GM12878 (cell line): ENCODE data around the gene MEGF11. TPM values are rescaled to one million over a fixed set of nuclear protein-coding genes. Genes with fewer than 3 reads are reported as not detected.

Experiments used
- ATAC-seq: fragments of 200-7000 bp; cut with Tn5 transposase; 3 replicates; pipeline ENCODE4 v1.9.1; 2020; ENCODE audit warnings: mild to moderate bottlenecking, moderate library complexity
- BruUV-seq: library from RNA; stranded (reverse); fragments of 400-500 nt; replicated peaks from 2 replicates; lab custom pipeline; 2021; lab: Mats Ljungman, UMichigan
- CTCF ChIA-PET: fragments of 300-600 bp; sonication (Branson Sonifier 250); formaldehyde crosslinking; extraction: SDS; loops from one replicate; lab custom pipeline; 2021; ENCODE audit warnings: inconsistent platforms; lab: Yijun Ruan, JAX
- POLR2A ChIA-PET: fragments of 350-600 bp; formaldehyde crosslinking; extraction: SDS; loops from one replicate; lab custom pipeline; 2021; ENCODE audit warnings: inconsistent platforms; lab: Charles Lee
- RAD21 ChIA-PET: fragments of 300-600 bp; sonication (Branson Sonifier 250); formaldehyde crosslinking; loops from one replicate; lab custom pipeline; 2023; ENCODE audit warnings: antibody characterized with exemption; ENCODE audit not compliant: unreplicated experiment; lab: Charles Lee
- SMC1A ChIA-PET: fragments of 300-600 bp; sonication (Branson Sonifier 250); formaldehyde crosslinking; loops from one replicate; lab custom pipeline; 2023; ENCODE audit not compliant: unreplicated experiment, uncharacterized antibody; lab: Charles Lee
- DNase-seq: peaks from one replicate; pipeline ENCODE4 v3.0.0-alpha.2; 2011; ENCODE audit warnings: low read depth, low spot score
- FAIRE-seq: peaks from 3 replicates; lab custom pipeline; 2011; peaks lifted over from hg19 to GRCh38; lab: Jason Lieb, UNC
- H2AFZ ChIP-seq: 2 replicates; pipeline ENCODE4 v1.6.0; 2011; ENCODE audit warnings: low read depth, low read length, control low read depth; ENCODE audit not compliant: control insufficient read depth
- H3K27ac ChIP-seq: 2 replicates; pipeline ENCODE4 v1.5.1; 2011; ENCODE audit warnings: control low read depth; ENCODE audit not compliant: control insufficient read depth, insufficient read depth
- H3K27me3 ChIP-seq, 2 experiments: replicated peaks in 1 of 2; 2 replicates each; pipeline versions ENCODE4 v1.6.0 to v1.6.1; 2011; ENCODE audit warnings: low read length in 1 of 2; ENCODE audit not compliant: control insufficient read depth in 2 of 2, insufficient read depth in 2 of 2
- H3K36me3 ChIP-seq, 2 experiments: 2 replicates each; pipeline ENCODE4 v1.5.1; 2011; ENCODE audit warnings: low read length in 1 of 2; ENCODE audit not compliant: control insufficient read depth in 2 of 2, insufficient read depth in 2 of 2
- H3K4me1 ChIP-seq: 2 replicates; pipeline ENCODE4 v1.6.1; 2011; ENCODE audit warnings: mild to moderate bottlenecking, low read length, moderate library complexity, mixed read lengths; ENCODE audit not compliant: control insufficient read depth, insufficient read depth
- H3K4me2 ChIP-seq: 2 replicates; pipeline ENCODE4 v1.6.0; 2011; ENCODE audit warnings: control low read depth; ENCODE audit not compliant: control insufficient read depth, insufficient read depth
- H3K4me3 ChIP-seq: fragments of 200-600 bp; sonication (generic); 2 replicates; pipeline ENCODE4 v1.5.1; 2016
- H3K79me2 ChIP-seq: 2 replicates; pipeline ENCODE4 v1.6.0; 2011; ENCODE audit warnings: low read length; ENCODE audit not compliant: control insufficient read depth, insufficient read depth
- H3K9ac ChIP-seq: 2 replicates; pipeline ENCODE4 v1.8.0; 2011; ENCODE audit warnings: low read length, control low read depth, mixed read lengths; ENCODE audit not compliant: control insufficient read depth, insufficient read depth
- H3K9me3 ChIP-seq: replicated peaks from 3 replicates; pipeline ENCODE4 v1.5.1; 2011; ENCODE audit warnings: mild to moderate bottlenecking, low read length; ENCODE audit not compliant: control insufficient read depth, insufficient read depth
- H4K20me1 ChIP-seq: 2 replicates; pipeline ENCODE4 v1.6.0; 2011; ENCODE audit not compliant: control insufficient read depth, insufficient read depth
- E2F8 ChIP-seq: fragments of 450-650 bp; IDR thresholded peaks from 2 replicates; pipeline ENCODE4 v1.6.1; 2018; ENCODE audit warnings: mild to moderate bottlenecking, low read depth, moderate library complexity; ENCODE audit not compliant: partially characterized antibody
- IKZF2 ChIP-seq, 2 experiments: fragments of 450-650 bp; IDR thresholded peaks; 2 replicates each; pipeline ENCODE4 v1.6.1; 2017; ENCODE audit warnings: mild to moderate bottlenecking in 2 of 2, moderate library complexity in 2 of 2
- MAX ChIP-seq: IDR thresholded peaks from 2 replicates; pipeline ENCODE4 v1.6.1; 2012; ENCODE audit warnings: low read depth, low read length, improper control_type of control experiment
- POLR2AphosphoS5 ChIP-seq: IDR thresholded peaks from 2 replicates; pipeline ENCODE4 v1.6.1; 2011; ENCODE audit warnings: mild to moderate bottlenecking, low read length, inconsistent platforms
- TCF7 ChIP-seq: IDR thresholded peaks from 2 replicates; pipeline ENCODE4 v1.6.1; 2014; ENCODE audit warnings: antibody characterized with exemption, borderline replicate concordance
- YBX1 ChIP-seq: fragments of 450-650 bp; IDR thresholded peaks from 2 replicates; pipeline ENCODE4 v1.6.1; 2016; ENCODE audit warnings: antibody characterized with exemption
- ZNF274 ChIP-seq: IDR thresholded peaks from one replicate; pipeline ENCODE4 v1.8.0; 2011; ENCODE audit not compliant: insufficient read length, insufficient read depth
- WGBS: methylation state at CpG from one replicate; pipeline ENCODE4 v1.1.6; 2016; ENCODE audit warnings: low lambda C conversion rate; ENCODE audit not compliant: insufficient replicate concordance, insufficient coverage; ENCODE audit errors: missing lambda C conversion rate; 5-methylcytosine and 5-hydroxymethylcytosine counted together
- in situ Hi-C: fragments of 300-500 bp; cut with MboI; formaldehyde crosslinking; loops from 9 replicates; pipeline ENCODE4 v1.14.3; 2018; ENCODE audit warnings: mixed read lengths
- intact Hi-C: fragments of 100-400 bp; cut with micrococcal nuclease; formaldehyde crosslinking; loops from one replicate; pipeline ENCODE4 v1.14.2; 2022; ENCODE audit not compliant: unreplicated experiment
- polyA plus RNA-seq, 11 experiments: library from polyadenylated mRNA; depleted of rRNA in 4 of 11; unstranded in 6 of 11; stranded (reverse) in 5 of 11; fragments of >200 nt; fragmentation: Nextera tagmentation in 4 of 11; fragmentation: Illumina TruSeq in 1 of 11; extraction: Ambion mirVana in 4 of 11; extraction: Trizol in 1 of 11; gene quantifications; 1 replicate in 1 of 11; 2 replicates in 10 of 11; pipeline versions ENCODE4 v1.2.1 to v1.2.3, GENCODE V29; 2011 to 2016; ENCODE audit warnings: inconsistent platforms in 2 of 11, missing spikeins in 2 of 11, low read depth in 1 of 11
- total RNA-seq, 4 experiments: library from RNA; depleted of rRNA in 3 of 4; stranded (reverse); fragments of >200 nt in 3 of 4; fragmentation: Illumina TruSeq in 1 of 4; extraction: Trizol in 1 of 4; gene quantifications; 2 replicates each; pipeline versions ENCODE4 v1.2.1 to v1.2.3, GENCODE V29; 2013 to 2021

MEGF11 gene
- total and polyA plus RNA-seq, 10 of the 15 experiments (the other 5 are each of a cell fraction or from before 2014, with no cell fraction given) = 0.03 to 1.7 (median 0.49) TPM

DNA sequence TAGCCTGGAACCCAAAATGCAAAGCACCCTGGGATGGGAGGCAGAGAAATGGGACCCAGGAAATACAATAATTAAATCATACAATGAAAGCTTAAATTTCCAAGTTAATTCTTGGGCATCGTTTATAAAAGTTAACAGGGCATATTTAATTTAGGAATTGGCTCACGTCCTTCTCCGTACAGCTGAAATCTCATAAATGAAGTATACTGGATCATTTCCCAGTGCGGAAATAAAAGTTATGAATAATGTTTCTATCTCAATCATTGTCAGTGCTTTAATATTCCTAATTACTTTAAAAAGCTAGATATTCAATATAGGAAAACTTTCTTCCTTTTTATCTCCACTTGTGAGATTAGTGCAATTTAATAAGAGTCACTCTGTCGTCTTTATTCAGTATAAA, 164.0 kb downstream of the MEGF11 start:
- no TSS peak for BruUV-seq
- TF ChIP-seq MAX (no peak), TCF7 (no peak), ZNF274 (no peak), YBX1 (no peak), E2F8 (no peak), POLR2AphosphoS5 (no peak), IKZF2 (IDR thresholded peaks at IDR 0.05) (no peak)
- no peak overlapping the region for H3K4me2 ChIP-seq
- ChIA-PET RAD21 (no interaction called here), SMC1A (interaction anchor here (1.0 to 1.1 kb wide), 2 partner anchors 66 to 174 kb away, joined by 3 read pairs; no protein-coding TSS in a partner anchor), POLR2A (no interaction called here), CTCF (no interaction called here)
- no peak overlapping the region for H3K4me3 ChIP-seq
- no peak overlapping the region for H3K9ac ChIP-seq
- H3K36me3 ChIP-seq = no peaks in the 10 kb centered on the region
- ATAC-seq = no peak
- H3K79me2 ChIP-seq = no peaks in the 10 kb centered on the region
- H3K4me1 ChIP-seq = no peaks in the 10 kb centered on the region
- H2AFZ ChIP-seq = no peak overlapping the region
- H3K9me3 ChIP-seq = no peaks in the 10 kb centered on the region
- DNase-seq = no peak
- 47% methylated on average over 5 of the region's 5 CpGs for WGBS
- no peaks in the 10 kb centered on the region for H4K20me1 ChIP-seq
- intact Hi-C loops (loop anchor here (10.0 kb wide), 1 partner anchor 455 kb away; no protein-coding TSS in a partner anchor), in situ Hi-C loops (no loop called here)
- no peak for FAIRE-seq
- no peak overlapping the region for H3K27ac ChIP-seq
- no peaks in the 10 kb centered on the region; a peak in 1 of 4 replicates for H3K27me3 ChIP-seq
